Esophagus muscularis mucosa (tissue), 4 donors: ENCODE measurements around the gene PGLYRP3.

Source experiments
- CTCF ChIP-seq, 3 experiments: fragments of 200-600 bp in 2 of 3; fragments of 450-650 bp in 1 of 3; sonication (generic) in 2 of 3; IDR thresholded peaks; one replicate each; pipeline ENCODE4 v1.5.1; 2017 to 2019; ENCODE audit warnings: antibody characterized with exemption in 3 of 3, mild to moderate bottlenecking in 2 of 3, moderate library complexity in 1 of 3
- EP300 ChIP-seq: sonication (generic); formaldehyde crosslinking; IDR thresholded peaks from one replicate; pipeline ENCODE4 v1.6.1; 2017; ENCODE audit warnings: antibody characterized with exemption
- POLR2AphosphoS5 ChIP-seq, 2 donors: sonication (generic); formaldehyde crosslinking; IDR thresholded peaks; one replicate each; pipeline ENCODE4 v1.6.1; 2017; ENCODE audit warnings: antibody characterized with exemption in 2 of 2

GRCh38 chr1:153262070-153262366, 50.7 kb downstream of the PGLYRP3 start:
- no peak for TF ChIP-seq CTCF (IDR thresholded peaks at IDR 0.05)
- no peak for TF ChIP-seq POLR2AphosphoS5 (IDR thresholded peaks at IDR 0.05)
- no peak for TF ChIP-seq EP300
